Mesendoderm (in vitro differentiated cells): Measurements from ENCODE around the gene CYP20A1.
"Not testable (repeated sequence)": the region's sequence is repeated elsewhere in the genome, so short reads cannot be mapped to it uniquely, and the experiment has no call there.

Experiments used
- DNase-seq: peaks from one replicate; pipeline ENCODE4 v3.0.0; 2013
- H2AK5ac ChIP-seq: 2 replicates; pipeline ENCODE4 v1.6.1; 2013; ENCODE audit warnings: low read length, inconsistent platforms
- H2BK120ac ChIP-seq: 2 replicates; pipeline ENCODE4 v1.6.1; 2013; ENCODE audit warnings: low read depth, mild to moderate bottlenecking, low read length, moderate library complexity, mixed read lengths
- H2BK15ac ChIP-seq: replicated peaks from 2 replicates; pipeline ENCODE4 v1.6.1; 2013; ENCODE audit warnings: low read depth, mild to moderate bottlenecking, moderate library complexity
- H2BK5ac ChIP-seq: 2 replicates; pipeline ENCODE4 v1.6.1; 2013; ENCODE audit warnings: low read length, inconsistent platforms
- H3K18ac ChIP-seq: 2 replicates; pipeline ENCODE4 v1.6.1; 2013; ENCODE audit warnings: mild to moderate bottlenecking, low read length, mixed read lengths
- H3K23ac ChIP-seq: one replicate; pipeline ENCODE4 v1.6.1; 2013; ENCODE audit warnings: low read length
- H3K27ac ChIP-seq: 2 replicates; pipeline ENCODE4 v1.5.1; 2013; ENCODE audit warnings: low read depth, mild to moderate bottlenecking, inconsistent platforms, low read length, moderate library complexity
- H3K27me3 ChIP-seq: 2 replicates; pipeline ENCODE4 v1.6.1; 2013; ENCODE audit warnings: low read length, control low read depth, mild to moderate bottlenecking, inconsistent platforms; ENCODE audit not compliant: insufficient read depth, poor library complexity
- H3K36me3 ChIP-seq: 2 replicates; pipeline ENCODE4 v1.6.1; 2013; ENCODE audit warnings: low read length, inconsistent platforms; ENCODE audit not compliant: control insufficient read depth, insufficient read depth
- H3K4ac ChIP-seq: one replicate; pipeline ENCODE4 v1.6.1; 2013; ENCODE audit warnings: low read depth, mild to moderate bottlenecking, low read length, moderate library complexity
- H3K4me1 ChIP-seq: 2 replicates; pipeline ENCODE4 v1.6.1; 2013; ENCODE audit warnings: low read depth, low read length, inconsistent platforms; ENCODE audit not compliant: control insufficient read depth
- H3K4me2 ChIP-seq: 2 replicates; pipeline ENCODE4 v1.6.1; 2013; ENCODE audit warnings: low read length
- H3K4me3 ChIP-seq: 2 replicates; pipeline ENCODE4 v1.5.1; 2013; ENCODE audit warnings: mild to moderate bottlenecking, low read length
- H3K56ac ChIP-seq: one replicate; pipeline ENCODE4 v1.6.1; 2013; ENCODE audit warnings: low read length
- H3K79me1 ChIP-seq: 2 replicates; pipeline ENCODE4 v1.6.1; 2013; ENCODE audit warnings: low read length, inconsistent platforms
- H3K79me2 ChIP-seq: 2 replicates; pipeline ENCODE4 v1.6.1; 2013; ENCODE audit warnings: mild to moderate bottlenecking, low read length; ENCODE audit not compliant: control insufficient read depth, insufficient read depth
- H3K9ac ChIP-seq: 2 replicates; pipeline ENCODE4 v1.6.1; 2013; ENCODE audit warnings: low read length, inconsistent platforms
- H4K5ac ChIP-seq: one replicate; pipeline ENCODE4 v1.6.1; 2013; ENCODE audit warnings: low read length
- H4K8ac ChIP-seq: one replicate; pipeline ENCODE4 v1.6.1; 2013; ENCODE audit warnings: low read depth, mild to moderate bottlenecking, control low read depth, low read length, moderate library complexity
- WGBS: extraction: QIAGEN DNeasy Blood & Tissue Kit; methylation state at CpG from one replicate; pipeline ENCODE4 v1.1.7; 2013; ENCODE audit warnings: low lambda C conversion rate, missing lambda C conversion rate; ENCODE audit not compliant: insufficient coverage; ENCODE audit errors: extremely low coverage; 5-methylcytosine and 5-hydroxymethylcytosine counted together

Gene CYP20A1

DNA sequence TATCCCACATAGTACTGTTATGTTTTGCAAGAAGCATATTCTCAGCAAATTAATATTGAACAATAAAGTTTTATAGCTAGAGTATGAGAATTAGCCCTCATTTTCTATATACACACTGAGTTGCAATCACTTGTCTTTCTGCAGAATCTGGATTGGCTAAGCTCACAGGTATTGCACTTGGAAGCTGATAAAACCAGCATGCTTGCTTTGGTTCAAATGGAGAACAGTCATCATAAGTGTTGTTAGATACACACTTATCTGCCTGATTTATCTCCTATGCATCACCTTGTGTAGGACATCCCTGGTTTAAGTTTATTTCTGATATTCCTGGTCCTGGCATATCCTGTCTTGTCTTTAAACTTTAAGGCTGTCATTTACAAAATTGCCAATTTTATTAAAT lies 38.0 kb upstream of the CYP20A1 start:
- H4K5ac ChIP-seq, result no peak overlapping the region
- no peak overlapping the region for H3K4me2 ChIP-seq
- H4K8ac ChIP-seq, result no peak overlapping the region
- no peaks in the 10 kb centered on the region for H3K27me3 ChIP-seq
- H2BK120ac ChIP-seq, result no peak overlapping the region
- no peak for DNase-seq
- H3K36me3 ChIP-seq, result no peaks in the 10 kb centered on the region
- no peak overlapping the region for H3K56ac ChIP-seq
- H3K4me1 ChIP-seq, result no peaks in the 10 kb centered on the region
- no peak overlapping the region for H3K18ac ChIP-seq
- H2AK5ac ChIP-seq, result no peak overlapping the region
- no peak overlapping the region for H3K4ac ChIP-seq
- H3K23ac ChIP-seq, result no peak overlapping the region
- H3K4me3 ChIP-seq, result no peak overlapping the region
- H2BK5ac ChIP-seq, result no peak overlapping the region
- H2BK15ac ChIP-seq, result no peak overlapping the region
- H3K9ac ChIP-seq, result no peak overlapping the region
- H3K79me1 ChIP-seq, result no peaks in the 10 kb centered on the region
- H3K79me2 ChIP-seq, result no peaks in the 10 kb centered on the region
- no peak overlapping the region for H3K27ac ChIP-seq

GRCh38 chr2:203201426-203201825 lies 37.4 kb upstream of the CYP20A1 start:
- Histone ChIP-seq H3K4me2 (no peak overlapping the region), H2BK120ac (no peak overlapping the region), H2BK15ac (no peak overlapping the region), H3K4me3 (no peak overlapping the region), H3K23ac (no peak overlapping the region), H3K4ac (no peak overlapping the region), H2AK5ac (no peak overlapping the region), H3K18ac (no peak overlapping the region), H3K36me3 (no peaks in the 10 kb centered on the region), H3K4me1 (no peaks in the 10 kb centered on the region), H3K79me2 (no peaks in the 10 kb centered on the region), H3K9ac (no peak overlapping the region), H4K5ac (no peak overlapping the region), H3K27ac (no peak overlapping the region), H3K79me1 (no peaks in the 10 kb centered on the region), H4K8ac (no peak overlapping the region), H2BK5ac (no peak overlapping the region), H3K56ac (no peak overlapping the region), H3K27me3 (no peaks in the 10 kb centered on the region)
- no peak for DNase-seq
- no CpG with 5 or more reads among the region's 5 CpGs for WGBS

DNA sequence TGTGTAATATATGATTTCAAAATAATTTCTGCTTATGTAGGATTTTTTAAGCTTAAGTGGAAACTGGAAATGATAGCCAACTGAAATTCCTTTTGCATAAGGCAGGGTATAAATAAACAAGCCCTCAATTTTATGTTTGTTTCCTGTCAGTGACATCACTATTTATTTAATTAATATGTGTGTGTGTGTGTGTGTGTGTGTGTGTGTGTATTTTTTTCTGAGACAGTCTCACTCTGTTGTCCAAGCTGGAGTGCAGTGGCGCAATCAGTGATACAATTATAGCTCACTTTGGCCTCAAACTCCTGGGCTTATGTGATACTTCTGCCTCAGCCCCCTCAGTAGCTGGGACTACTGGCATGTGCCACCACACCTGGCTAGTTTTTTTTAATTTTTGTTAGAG lies 29.3 kb upstream of the CYP20A1 start:
- H3K79me1 ChIP-seq, result no peaks in the 10 kb centered on the region
- H2BK120ac ChIP-seq, result no peak overlapping the region
- no peak for DNase-seq

GRCh38 chr2:203225423-203226039 lies 13.3 kb upstream of the CYP20A1 start:
- DNase-seq, result peak; percentile 35
- H3K79me1 ChIP-seq, result no peaks in the 10 kb centered on the region
- no peak overlapping the region for H2BK15ac ChIP-seq
- H3K4me3 ChIP-seq, result no peak overlapping the region
- H3K23ac ChIP-seq, result no peak overlapping the region
- H3K27me3 ChIP-seq, result no peaks in the 10 kb centered on the region
- no peak overlapping the region for H3K18ac ChIP-seq
- no peak overlapping the region for H2BK120ac ChIP-seq
- H3K4me1 ChIP-seq, result no peaks in the 10 kb centered on the region
- H3K36me3 ChIP-seq, result no peaks in the 10 kb centered on the region
- no peak overlapping the region for H2BK5ac ChIP-seq
- no peak overlapping the region for H2AK5ac ChIP-seq
- H3K56ac ChIP-seq, result no peak overlapping the region
- no peaks in the 10 kb centered on the region for H3K79me2 ChIP-seq
- H3K9ac ChIP-seq, result no peak overlapping the region
- no CpG with 5 or more reads among the region's 2 CpGs for WGBS
- no peak overlapping the region for H4K5ac ChIP-seq
- no peak overlapping the region for H3K4ac ChIP-seq
- no peak overlapping the region for H4K8ac ChIP-seq
- no peak overlapping the region for H3K27ac ChIP-seq
- H3K4me2 ChIP-seq, result no peak overlapping the region

More for the DNA sequence above, 29.3 kb upstream of the CYP20A1 start:
- no peaks in the 10 kb centered on the region for H3K36me3 ChIP-seq
- H3K4ac ChIP-seq, result no peak overlapping the region
- H3K4me1 ChIP-seq, result no peaks in the 10 kb centered on the region
- H3K23ac ChIP-seq, result no peak overlapping the region
- no peak overlapping the region for H3K18ac ChIP-seq
- H2BK5ac ChIP-seq, result no peak overlapping the region
- H2AK5ac ChIP-seq, result no peak overlapping the region
- no peak overlapping the region for H3K56ac ChIP-seq
- H3K4me2 ChIP-seq, result no peak overlapping the region
- no peak overlapping the region for H3K9ac ChIP-seq
- no peak overlapping the region for H4K8ac ChIP-seq
- H3K4me3 ChIP-seq, result no peak overlapping the region
- no peaks in the 10 kb centered on the region for H3K27me3 ChIP-seq
- H2BK15ac ChIP-seq, result no peak overlapping the region
- no peak overlapping the region for H3K27ac ChIP-seq
- H4K5ac ChIP-seq, result no peak overlapping the region
- no CpG with 5 or more reads among the region's 1 CpG for WGBS
- H3K79me2 ChIP-seq, result no peaks in the 10 kb centered on the region

- H3K79me1 ChIP-seq, H3K23ac ChIP-seq, H4K5ac ChIP-seq, H3K4me1 ChIP-seq, H3K27me3 ChIP-seq, H3K36me3 ChIP-seq, H3K4me3 ChIP-seq, H4K8ac ChIP-seq, H3K4ac ChIP-seq, H2BK5ac ChIP-seq, H3K18ac ChIP-seq, H3K27ac ChIP-seq, H2BK120ac ChIP-seq, DNase-seq, H3K56ac ChIP-seq, H2AK5ac ChIP-seq, H3K79me2 ChIP-seq, H3K9ac ChIP-seq, H3K4me2 ChIP-seq, H2BK15ac ChIP-seq: not testable (repeated sequence)
- WGBS, result no CpG with 5 or more reads among the region's 2 CpGs
Observed at GRCh38 chr2:203229674-203230073, 9.1 kb upstream of the CYP20A1 start.
